Endothelial cell of umbilical vein (primary cell): Measurements from ENCODE around the gene BST2. TPM values are rescaled to one million over a fixed set of nuclear protein-coding genes. Genes with fewer than 3 reads are reported as not detected.

ENCODE experiments used
- BruUV-seq: library from RNA; stranded (reverse); fragments of 400-500 nt; replicated peaks from 2 replicates; lab custom pipeline; 2021; lab: Mats Ljungman, UMichigan
- CTCF ChIA-PET: fragments of 300-600, 350-600 bp; sonication (Branson Sonifier 250); formaldehyde crosslinking; loops from one replicate; lab custom pipeline; 2021; ENCODE audit warnings: antibody characterized with exemption, inconsistent platforms; lab: Charles Lee
- POLR2A ChIA-PET: fragments of 300-600, 350-600 bp; sonication (Branson Sonifier 250); formaldehyde crosslinking; loops from one replicate; lab custom pipeline; 2021; ENCODE audit warnings: antibody characterized with exemption, inconsistent platforms; lab: Charles Lee
- DNase-seq: peaks from one replicate; pipeline ENCODE4 v3.0.0-alpha.2; 2011; ENCODE audit warnings: low read depth, low spot score
- FAIRE-seq: peaks from 2 replicates; lab custom pipeline; 2011; peaks lifted over from hg19 to GRCh38; lab: Jason Lieb, UNC
- H2AFZ ChIP-seq: 2 replicates; pipeline ENCODE4 v1.6.0; 2012; ENCODE audit warnings: low read depth, low read length, control low read depth, inconsistent platforms
- H3K27ac ChIP-seq: 2 replicates; pipeline ENCODE4 v1.5.1; 2011; ENCODE audit warnings: low read depth, mild to moderate bottlenecking, control low read depth, low read length, moderate library complexity; ENCODE audit not compliant: insufficient read depth
- H3K27me3 ChIP-seq, 2 experiments: 2 replicates each; pipeline versions ENCODE4 v1.6.0 to v1.6.1; 2011; ENCODE audit warnings: low read length in 2 of 2, mixed read lengths in 1 of 2; ENCODE audit not compliant: control insufficient read depth in 2 of 2, insufficient read depth in 2 of 2
- H3K36me3 ChIP-seq, 2 experiments: 2 replicates in 1 of 2; 3 replicates in 1 of 2; pipeline ENCODE4 v1.5.1; 2011; ENCODE audit warnings: low read length in 2 of 2, mild to moderate bottlenecking in 1 of 2, moderate library complexity in 1 of 2; ENCODE audit not compliant: control insufficient read depth in 2 of 2, insufficient read depth in 2 of 2; ENCODE audit errors: extremely low read depth in 1 of 2
- H3K4me1 ChIP-seq: 3 replicates; pipeline ENCODE4 v1.5.1; 2011; ENCODE audit warnings: mild to moderate bottlenecking, low read length; ENCODE audit not compliant: control insufficient read depth, insufficient read depth; ENCODE audit errors: extremely low read depth
- H3K4me2 ChIP-seq: 2 replicates; pipeline ENCODE4 v1.6.1; 2011; ENCODE audit warnings: low read length, control low read depth, mixed read lengths; ENCODE audit not compliant: insufficient read depth
- H3K4me3 ChIP-seq, 3 experiments: fragments of 200-600 bp in 1 of 3; sonication (generic), shearing (Covaris generic) in 1 of 3; replicated peaks in 1 of 3; 2 replicates each; pipeline ENCODE4 v1.5.1; 2011 to 2016; ENCODE audit warnings: control low read depth in 3 of 3, low read length in 3 of 3, mild to moderate bottlenecking in 2 of 3, inconsistent platforms in 1 of 3, low read depth in 1 of 3, moderate library complexity in 1 of 3; ENCODE audit not compliant: insufficient read depth in 1 of 3
- H3K79me2 ChIP-seq: 2 replicates; pipeline ENCODE4 v1.6.0; 2012; ENCODE audit warnings: low read length, inconsistent platforms; ENCODE audit not compliant: control insufficient read depth, insufficient read depth
- H3K9ac ChIP-seq: replicated peaks from 2 replicates; pipeline ENCODE3; 2011; ENCODE audit warnings: low read length, control low read depth; ENCODE audit not compliant: insufficient read depth; ENCODE audit errors: extremely low read depth
- H3K9me1 ChIP-seq: replicated peaks from 3 replicates; pipeline ENCODE4 v1.6.0; 2011; ENCODE audit warnings: mild to moderate bottlenecking, low read length; ENCODE audit not compliant: control insufficient read depth, insufficient read depth; ENCODE audit errors: extremely low read depth
- H3K9me3 ChIP-seq: replicated peaks from 2 replicates; pipeline ENCODE4 v1.5.1; 2012; ENCODE audit warnings: low read length, inconsistent platforms; ENCODE audit not compliant: control insufficient read depth, insufficient read depth
- H4K20me1 ChIP-seq: replicated peaks from 2 replicates; pipeline ENCODE3; 2011; ENCODE audit warnings: mild to moderate bottlenecking, low read length; ENCODE audit not compliant: control insufficient read depth, insufficient read depth; ENCODE audit errors: extremely low read depth
- EZH2 ChIP-seq: IDR thresholded peaks from 2 replicates; pipeline ENCODE4 v1.6.1; 2012; ENCODE audit warnings: borderline replicate concordance, low read depth, mild to moderate bottlenecking, moderate library complexity, low read length, inconsistent platforms; ENCODE audit not compliant: severe bottlenecking
- FOS ChIP-seq: IDR thresholded peaks from 2 replicates; pipeline ENCODE4 v1.6.1; 2011; ENCODE audit warnings: mild to moderate bottlenecking, low read length, moderate library complexity, borderline replicate concordance; ENCODE audit not compliant: insufficient read depth
- MYC ChIP-seq: IDR thresholded peaks from one replicate; pipeline ENCODE4 v1.6.1; 2011; ENCODE audit warnings: mild to moderate bottlenecking, low read depth, low read length
- POLR2A ChIP-seq: IDR thresholded peaks from 2 replicates; pipeline ENCODE4 v1.6.1; 2012; ENCODE audit warnings: low read depth, mild to moderate bottlenecking, control low read depth, low read length
- POLR2AphosphoS5 ChIP-seq: IDR thresholded peaks from 2 replicates; pipeline ENCODE4 v1.6.1; 2012; ENCODE audit warnings: low read depth, mild to moderate bottlenecking, control low read depth, low read length, moderate library complexity; ENCODE audit not compliant: insufficient read depth
- dilution Hi-C: fragments of 300-500 bp; cut with MboI; formaldehyde crosslinking; loops from one replicate; pipeline ENCODE4 v1.15.0; 2019; ENCODE audit warnings: low sequenced_read_pairs; ENCODE audit not compliant: extremely low pct_ligation_motif_present
- intact Hi-C: fragments of 100-400 bp; cut with micrococcal nuclease; formaldehyde crosslinking; loops from one replicate; pipeline ENCODE4 v1.10.0; 2022
- polyA plus RNA-seq, 4 experiments: library from polyadenylated mRNA; depleted of rRNA in 3 of 4; stranded (reverse) in 3 of 4; unstranded in 1 of 4; fragments of >200 nt; gene quantifications; 2 replicates each; pipeline versions ENCODE4 v1.2.1 to v1.2.3, GENCODE V29; 2011 to 2012; ENCODE audit warnings: missing spikeins in 1 of 4
- total RNA-seq: library from RNA; stranded (reverse); gene quantifications from 2 replicates; pipeline ENCODE4 v1.2.3, GENCODE V29; 2021
- TF ChIP-seq, protein P1 (sequence below), 2 donors: IDR thresholded peaks; 1 replicate in 1 of 2; 2 replicates in 1 of 2; pipeline ENCODE4 v1.5.1; 2011; ENCODE audit warnings: low read length in 2 of 2, mild to moderate bottlenecking in 2 of 2, moderate library complexity in 2 of 2, control low read depth in 1 of 2, inconsistent platforms in 1 of 2, low read depth in 1 of 2; ENCODE audit not compliant: insufficient read depth in 1 of 2; ENCODE audit errors: extremely low read depth in 1 of 2
- TF ChIP-seq, protein P2 (sequence below): IDR thresholded peaks from 2 replicates; pipeline ENCODE4 v1.6.1; 2011; ENCODE audit not compliant: insufficient read depth, insufficient read length

The BST2 gene
- total and polyA plus RNA-seq, 2 donors (not counting 3 experiments of a cell fraction or from before 2014, with no cell fraction given) = 21.2 to 146 TPM

DNA sequence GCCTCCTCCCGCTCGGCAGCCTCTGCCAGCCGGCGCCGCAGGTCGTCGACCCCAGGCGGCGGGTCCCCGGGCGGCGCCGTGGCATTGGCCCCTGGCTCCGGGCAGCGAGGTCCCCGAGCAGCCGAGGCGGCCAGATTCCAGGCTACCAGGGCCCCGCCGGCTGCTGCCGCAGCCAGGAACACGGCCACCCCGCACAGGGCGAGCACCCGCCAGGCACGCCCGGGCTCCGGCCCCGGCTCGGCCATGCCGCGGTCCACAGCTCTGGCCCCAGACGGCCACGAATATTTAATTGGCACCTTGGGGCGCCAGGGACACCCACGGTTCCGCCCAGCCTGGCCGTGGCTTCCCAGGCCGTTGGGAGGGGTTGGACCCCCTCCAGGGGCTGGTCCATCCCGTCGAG lies 11.5 kb downstream of the BST2 start, which contains the start of gene CCDC194:
Gene CCDC194, minus strand, starts transcription at position 283 of the 400 bp plus-strand sequence. Its CDS starts 38 bp downstream, at position 245.
- dilution Hi-C loops (no loop called here), intact Hi-C loops (no loop called here)
- Histone ChIP-seq H3K79me2 (no peaks in the 10 kb centered on the region), H2AFZ (peak within 1 kb of the TSS; percentile 69), H3K9ac (no peak within 1 kb of the TSS), H3K36me3 (no peaks in the 10 kb centered on the region), H3K9me3 (no peaks in the 10 kb centered on the region), H4K20me1 (no peaks in the 10 kb centered on the region), H3K9me1 (no peaks in the 10 kb centered on the region), H3K4me3 (no peak within 1 kb of the TSS), H3K4me2 (no peak within 1 kb of the TSS), H3K27me3 (peaks cover 6% of the 10 kb centered on the region in 2 experiments), H3K4me1 (peaks cover 16% of the 10 kb centered on the region), H3K27ac (no peak within 1 kb of the TSS)
- FAIRE-seq (no peak), DNase-seq (no peak)
- TF ChIP-seq, protein P1, sequence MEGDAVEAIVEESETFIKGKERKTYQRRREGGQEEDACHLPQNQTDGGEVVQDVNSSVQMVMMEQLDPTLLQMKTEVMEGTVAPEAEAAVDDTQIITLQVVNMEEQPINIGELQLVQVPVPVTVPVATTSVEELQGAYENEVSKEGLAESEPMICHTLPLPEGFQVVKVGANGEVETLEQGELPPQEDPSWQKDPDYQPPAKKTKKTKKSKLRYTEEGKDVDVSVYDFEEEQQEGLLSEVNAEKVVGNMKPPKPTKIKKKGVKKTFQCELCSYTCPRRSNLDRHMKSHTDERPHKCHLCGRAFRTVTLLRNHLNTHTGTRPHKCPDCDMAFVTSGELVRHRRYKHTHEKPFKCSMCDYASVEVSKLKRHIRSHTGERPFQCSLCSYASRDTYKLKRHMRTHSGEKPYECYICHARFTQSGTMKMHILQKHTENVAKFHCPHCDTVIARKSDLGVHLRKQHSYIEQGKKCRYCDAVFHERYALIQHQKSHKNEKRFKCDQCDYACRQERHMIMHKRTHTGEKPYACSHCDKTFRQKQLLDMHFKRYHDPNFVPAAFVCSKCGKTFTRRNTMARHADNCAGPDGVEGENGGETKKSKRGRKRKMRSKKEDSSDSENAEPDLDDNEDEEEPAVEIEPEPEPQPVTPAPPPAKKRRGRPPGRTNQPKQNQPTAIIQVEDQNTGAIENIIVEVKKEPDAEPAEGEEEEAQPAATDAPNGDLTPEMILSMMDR (IDR thresholded peaks at IDR 0.05; ENCODE audit: extremely low read depth in 1 of 2, insufficient read depth in 1 of 2, low read depth in 1 of 2, low read length in 2 of 2) = no peak
- TF ChIP-seq POLR2A (no peak), MYC (no peak), POLR2AphosphoS5 (peak; percentile 10)
- BruUV-seq = no TSS peak
- ChIA-PET CTCF (interaction anchor here (0.6 to 2.6 kb wide), 9 partner anchors 10 to 155 kb away, joined by 3 to 12 read pairs (median 4); partner anchors contain the start of gene MVB12A), POLR2A (no interaction called here)

- ChIA-PET POLR2A (no interaction called here), CTCF (interaction anchor here (1.4 kb wide), 1 partner anchor 11 kb away, joined by 4 read pairs; no protein-coding TSS in a partner anchor)
- dilution Hi-C loops = no loop called here
- H3K4me2 ChIP-seq = no peak overlapping the region
- H2AFZ ChIP-seq = no peak overlapping the region
- no peaks in the 10 kb centered on the region for H3K9me1 ChIP-seq
- FAIRE-seq = no peak
- peaks cover 16% of the 10 kb centered on the region for H3K4me1 ChIP-seq
- no peaks in the 10 kb centered on the region for H3K9me3 ChIP-seq
- peaks cover 6% of the 10 kb centered on the region in 2 experiments for H3K27me3 ChIP-seq
- H3K27ac ChIP-seq = no peak overlapping the region
- no peaks in the 10 kb centered on the region for H4K20me1 ChIP-seq
- H3K36me3 ChIP-seq = no peaks in the 10 kb centered on the region
- no peak for DNase-seq
- intact Hi-C loops = no loop called here
- BruUV-seq = no TSS peak
- no peaks in the 10 kb centered on the region for H3K79me2 ChIP-seq
- no peak overlapping the region for H3K9ac ChIP-seq
- no peak overlapping the region for H3K4me3 ChIP-seq
- no peak for TF ChIP-seq FOS
- TF ChIP-seq, protein P2, sequence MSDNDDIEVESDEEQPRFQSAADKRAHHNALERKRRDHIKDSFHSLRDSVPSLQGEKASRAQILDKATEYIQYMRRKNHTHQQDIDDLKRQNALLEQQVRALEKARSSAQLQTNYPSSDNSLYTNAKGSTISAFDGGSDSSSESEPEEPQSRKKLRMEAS = no peak
- TF ChIP-seq, protein P1 (IDR thresholded peaks at IDR 0.05; ENCODE audit: extremely low read depth in 1 of 2, insufficient read depth in 1 of 2, low read depth in 1 of 2, low read length in 2 of 2) = no peak
- no peak for TF ChIP-seq MYC
- TF ChIP-seq EZH2 = no peak
Measured at GRCh38 chr19:17393002-17393401, 12.4 kb downstream of the BST2 start.
